Middle frontal gyrus (tissue), 1 donor: ENCODE data around the gene ASIP.
"Not testable (repeated sequence)": the region's sequence is repeated elsewhere in the genome, so short reads cannot be mapped to it uniquely, and the experiment has no call there.

Experiments used
- DNase-seq: peaks from one replicate; pipeline ENCODE4 v3.0.0-alpha.2; 2015; ENCODE audit warnings: low spot score; ENCODE audit errors: extremely low spot score

The ASIP gene

DNA sequence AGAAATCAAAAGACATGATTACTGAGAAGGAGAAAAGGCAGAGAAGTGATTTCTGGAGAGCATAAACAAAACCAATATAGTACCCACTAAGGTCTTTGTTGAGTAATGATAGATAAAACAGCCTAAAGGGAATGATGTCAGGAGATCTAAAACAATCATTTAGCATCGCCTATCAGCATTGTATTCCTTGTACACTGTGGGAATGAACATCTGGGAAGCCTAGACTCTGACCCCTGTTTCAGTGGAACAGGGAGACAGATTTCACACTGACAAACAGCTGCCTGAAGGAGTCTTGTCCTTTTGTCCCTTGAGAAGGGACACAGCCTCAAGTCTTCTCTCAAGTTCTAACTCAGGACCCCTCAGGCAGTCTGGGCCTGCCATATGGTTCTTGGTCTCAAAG lies 1.7 kb downstream of the ASIP start:
- DNase-seq: no peak

DNA sequence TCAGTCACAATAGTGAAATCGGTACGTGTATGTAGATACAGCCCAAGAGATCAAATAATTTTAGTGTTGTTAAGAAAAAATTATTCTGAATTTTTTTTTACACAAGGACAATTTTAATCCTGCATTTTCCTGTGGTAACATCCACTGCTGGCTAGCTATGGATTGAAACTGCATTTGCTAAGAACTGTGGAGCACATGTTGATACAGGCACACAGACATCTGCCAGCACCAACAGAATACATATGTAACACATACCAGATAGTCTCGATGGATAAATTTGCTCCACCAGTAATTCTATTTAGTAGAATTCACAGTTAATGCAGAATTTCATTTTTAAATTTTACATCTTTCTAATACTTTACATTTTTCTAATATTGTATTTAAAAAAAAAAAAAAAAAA lies 2.2 kb downstream of the ASIP start:
- DNase-seq: no peak

- DNase-seq: no peak
Measured at GRCh38 chr20:34246126-34246626, 5.0 kb downstream of the ASIP start.

DNA sequence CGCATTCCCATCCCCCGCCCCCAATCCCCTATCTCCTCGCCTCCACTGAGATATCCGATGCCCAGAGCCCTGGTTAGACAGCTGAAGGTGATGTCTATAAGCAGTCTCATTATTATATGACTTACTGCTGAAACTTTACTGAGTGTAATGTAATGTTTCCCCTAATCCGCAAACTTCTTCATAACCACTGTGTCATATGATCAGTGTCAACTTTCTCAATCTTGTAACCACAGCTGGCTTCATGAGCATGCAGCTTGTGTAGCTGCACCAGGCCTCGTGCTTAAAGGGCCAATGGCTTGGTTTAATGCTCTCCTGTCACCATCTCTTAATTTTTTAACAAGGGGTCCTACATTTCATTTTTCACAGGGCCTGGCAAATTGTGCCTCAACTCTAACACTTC lies 8.1 kb downstream of the ASIP start:
- DNase-seq: no peak

- no peak for DNase-seq
Measured at GRCh38 chr20:34250005-34250404, 8.8 kb downstream of the ASIP start.

DNA sequence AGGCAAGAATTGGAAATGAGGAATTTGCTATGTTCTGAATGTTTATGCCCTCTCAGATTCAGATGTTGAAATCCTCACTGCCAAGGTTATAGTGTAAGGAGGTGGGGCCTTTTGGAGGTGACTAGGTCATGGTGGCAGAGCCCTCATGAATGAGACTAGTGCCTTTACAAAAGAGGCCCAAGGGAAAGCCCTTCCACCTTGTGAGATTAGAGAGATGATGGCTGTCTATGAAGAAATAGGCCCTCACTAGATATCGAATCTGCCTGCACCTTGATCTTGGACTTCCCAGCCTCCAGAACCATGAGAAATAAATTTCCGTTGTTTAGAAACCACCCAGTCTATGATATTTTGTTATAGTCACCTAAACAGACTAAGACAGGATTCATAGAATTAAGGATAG lies 10.4 kb downstream of the ASIP start:
- DNase-seq: no peak

DNA sequence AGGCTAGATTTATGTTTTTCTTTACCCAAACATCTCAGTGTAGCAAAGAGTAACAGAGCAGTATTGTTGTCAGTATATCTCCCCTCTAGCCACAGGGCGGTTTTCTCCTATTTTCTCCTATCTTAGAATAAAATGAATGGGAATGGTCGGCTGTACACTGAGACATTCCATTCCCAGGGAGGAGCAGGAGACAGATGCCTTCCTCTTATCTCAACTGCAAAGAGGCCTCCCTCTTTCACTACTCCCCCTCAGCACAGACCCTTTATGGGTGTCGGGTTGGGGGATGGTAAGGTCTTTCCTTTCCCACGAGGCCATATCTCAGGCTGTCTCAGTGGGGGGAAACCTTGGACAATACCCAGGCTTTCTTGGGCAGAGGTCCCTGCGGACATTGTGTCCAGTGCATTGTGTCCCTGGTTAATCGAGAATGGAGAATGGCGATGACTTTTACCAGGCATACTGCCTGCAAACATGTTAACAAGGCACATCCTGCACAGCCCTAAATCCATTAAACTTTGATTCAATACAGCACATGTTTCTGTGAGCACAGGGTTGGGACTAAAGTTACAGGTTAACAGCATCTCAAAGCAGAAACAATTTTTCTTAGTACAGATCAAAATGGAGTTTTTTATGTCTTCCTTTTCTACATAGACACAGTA lies 11.3 kb downstream of the ASIP start:
- DNase-seq: not testable (repeated sequence)

DNA sequence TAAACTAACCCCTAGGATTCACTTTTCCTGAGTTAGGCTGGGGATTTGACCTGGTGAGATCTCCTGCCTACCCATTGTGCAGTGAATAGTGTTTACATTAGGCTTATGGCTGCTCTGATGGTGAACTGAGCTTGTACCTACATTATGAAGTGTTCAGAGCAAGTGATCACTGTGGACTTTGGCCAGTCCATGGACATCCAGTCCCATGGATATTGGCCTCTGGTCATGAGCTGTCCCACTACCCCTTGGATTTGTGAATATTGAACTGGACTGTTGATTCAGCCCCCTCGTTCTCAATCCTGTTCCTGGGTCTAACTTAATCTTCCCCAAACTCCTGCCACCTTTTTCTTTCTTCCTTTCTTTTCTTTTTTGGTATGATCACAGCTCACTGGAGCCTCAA lies 13.8 kb downstream of the ASIP start:
- DNase-seq: no peak

DNA sequence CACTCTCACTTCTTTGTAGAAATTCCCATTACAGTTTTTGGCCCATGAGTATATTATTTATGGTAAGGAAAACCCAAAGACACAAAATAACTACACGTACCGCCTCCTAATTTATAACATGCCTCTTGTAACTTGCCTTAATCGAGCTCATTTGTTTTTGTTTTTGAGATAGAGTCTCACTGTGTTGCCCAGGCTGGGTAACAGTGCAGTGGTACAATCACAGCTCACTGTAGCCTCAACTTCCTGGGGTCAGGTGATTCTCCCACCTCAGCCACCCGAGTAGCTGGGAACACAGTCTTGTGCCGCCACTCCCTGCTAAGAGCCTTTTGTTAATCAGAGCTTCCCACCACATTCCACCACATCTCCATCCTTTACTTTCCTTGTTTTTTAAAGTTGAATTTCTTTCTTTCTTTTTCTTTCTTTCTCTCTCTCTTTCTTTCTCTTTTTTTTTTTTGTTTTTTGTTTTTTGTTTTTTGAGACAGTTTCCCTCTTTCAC lies 15.5 kb downstream of the ASIP start:
- no peak for DNase-seq

- no peak for DNase-seq
Measured at GRCh38 chr20:34260208-34260942, 19.2 kb downstream of the ASIP start.

GRCh38 chr20:34262488-34263288 lies 21.5 kb downstream of the ASIP start:
- no peak for DNase-seq

- not testable (repeated sequence) for DNase-seq
Measured at GRCh38 chr20:34263468-34263867, 22.2 kb downstream of the ASIP start.

DNA sequence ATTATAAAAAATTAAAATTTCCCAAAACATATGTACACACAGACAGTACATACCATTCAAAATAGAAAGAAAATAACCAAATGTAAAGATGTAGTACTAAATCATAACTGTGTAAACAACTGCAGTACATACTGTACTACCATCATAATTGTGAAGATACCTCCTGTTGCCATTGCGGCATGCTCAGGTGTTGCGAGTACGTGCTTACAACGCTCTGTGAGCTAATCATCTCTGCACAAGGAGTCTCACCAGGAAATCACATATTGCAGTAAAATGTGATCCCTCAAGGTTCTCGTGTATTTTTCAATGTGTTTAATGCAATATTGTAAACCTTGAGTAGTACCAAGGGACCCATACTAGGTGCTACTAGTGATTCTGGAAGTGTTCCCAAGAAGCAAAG lies 22.9 kb downstream of the ASIP start:
- DNase-seq: no peak

- DNase-seq: no peak
Measured at GRCh38 chr20:34268145-34268544, 26.9 kb downstream of the ASIP start.

DNA sequence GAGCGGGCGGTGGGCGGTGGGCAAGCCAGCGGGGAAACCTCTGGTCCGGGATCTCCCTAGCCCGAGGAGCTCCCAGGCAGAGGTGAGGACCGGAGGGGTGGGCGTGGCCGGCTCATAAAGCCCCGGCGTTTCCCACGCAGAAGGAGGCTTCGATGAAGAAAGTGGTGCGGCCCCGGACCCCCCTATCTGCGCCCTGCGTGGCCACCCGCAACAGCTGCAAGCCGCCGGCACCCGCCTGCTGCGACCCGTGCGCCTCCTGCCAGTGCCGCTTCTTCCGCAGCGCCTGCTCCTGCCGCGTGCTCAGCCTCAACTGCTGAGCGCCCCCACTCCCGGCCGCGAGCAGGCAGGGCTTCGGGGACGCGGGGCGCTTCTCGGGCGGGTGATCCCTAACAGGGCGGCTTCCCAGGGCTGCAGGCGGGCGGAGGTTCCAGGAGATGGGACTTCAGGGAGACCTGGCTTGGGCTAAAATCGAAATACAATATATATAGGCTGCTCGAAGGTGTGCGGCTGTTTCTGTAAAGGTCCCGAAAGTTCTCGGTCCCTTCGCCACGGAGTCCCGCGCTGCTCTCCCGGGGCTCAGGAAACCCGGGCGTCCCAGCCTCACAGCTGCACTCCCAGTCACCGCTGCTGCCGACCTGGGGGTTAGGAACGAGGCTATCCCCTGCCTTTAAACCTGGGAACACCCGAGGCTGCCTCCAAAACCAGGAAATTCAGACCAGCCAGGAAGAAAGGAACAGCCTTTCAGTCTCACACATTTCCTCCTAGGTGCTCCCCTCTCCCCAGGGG lies 27.8 kb downstream of the ASIP start:
- no peak for DNase-seq

DNA sequence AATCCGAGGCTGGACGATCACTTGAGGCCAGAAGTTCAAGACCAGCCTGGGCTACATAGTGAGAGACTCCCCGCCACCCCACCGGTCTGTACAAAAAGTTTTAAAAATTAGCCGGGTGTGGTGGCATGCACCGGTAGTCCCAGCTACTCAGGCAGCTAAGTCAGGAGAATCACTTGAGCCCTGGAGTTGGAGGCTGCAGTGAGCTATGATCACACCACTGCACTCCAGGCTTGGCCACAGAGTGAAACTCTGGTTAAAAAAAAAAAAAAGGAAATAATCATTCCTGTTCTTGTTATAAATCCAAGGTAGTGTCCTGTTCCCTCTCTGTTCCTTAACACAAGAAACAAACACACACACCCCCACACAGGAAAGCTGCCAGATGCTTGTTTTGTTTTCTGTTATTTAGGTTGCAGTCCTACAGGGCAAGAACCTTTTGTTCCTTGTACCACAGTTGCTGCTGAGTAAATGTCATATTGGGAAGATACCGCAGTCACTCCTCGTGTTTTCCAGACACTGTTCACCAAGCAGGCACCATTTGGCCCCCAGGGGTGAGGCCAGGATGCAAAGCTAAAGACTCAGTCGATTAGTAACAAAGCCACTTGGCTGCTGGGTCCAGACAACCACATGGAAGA lies 28.9 kb downstream of the ASIP start:
- no peak for DNase-seq

DNA sequence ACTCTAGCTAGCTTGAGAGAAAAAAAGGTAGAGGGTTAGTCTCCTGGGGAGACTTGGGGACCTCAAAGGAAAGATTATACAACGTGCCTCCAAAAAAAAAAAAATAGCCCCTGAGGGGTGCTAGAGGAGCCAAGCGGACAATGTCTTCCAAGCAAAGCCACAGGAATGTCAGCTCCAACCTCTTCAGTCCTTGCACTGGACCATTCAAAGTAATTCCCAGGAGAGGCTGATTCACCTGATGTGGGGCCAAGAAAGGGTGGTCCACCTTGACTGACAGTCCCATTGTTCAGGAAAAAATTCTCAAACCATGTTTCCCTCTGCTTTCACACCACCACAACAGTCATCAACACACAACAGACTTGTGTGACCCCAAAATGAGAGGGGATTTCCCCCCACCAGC lies 30.7 kb downstream of the ASIP start:
- DNase-seq: no peak

DNA sequence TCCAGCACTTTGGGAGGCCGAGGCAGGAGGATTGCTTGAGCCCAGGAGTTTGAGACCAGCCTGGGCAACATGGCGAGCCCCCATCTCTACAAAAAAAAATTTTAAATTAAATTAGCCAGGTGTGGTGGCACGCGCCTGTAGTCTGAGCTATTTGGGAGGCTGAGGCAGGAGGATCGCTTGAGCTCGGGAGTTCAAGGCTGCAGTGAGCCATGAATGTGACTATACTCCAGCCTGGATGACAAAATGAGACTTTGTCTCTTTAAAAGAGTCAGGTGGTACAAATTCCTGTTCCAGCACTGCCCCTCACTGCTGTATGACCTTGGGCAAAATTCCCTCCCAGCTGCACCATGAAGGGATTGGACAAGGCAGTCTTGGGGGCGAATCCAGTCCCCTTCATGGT lies 33.5 kb downstream of the ASIP start:
- DNase-seq: no peak

GRCh38 chr20:34281177-34281576 lies 40.0 kb downstream of the ASIP start:
- DNase-seq: no peak

DNA sequence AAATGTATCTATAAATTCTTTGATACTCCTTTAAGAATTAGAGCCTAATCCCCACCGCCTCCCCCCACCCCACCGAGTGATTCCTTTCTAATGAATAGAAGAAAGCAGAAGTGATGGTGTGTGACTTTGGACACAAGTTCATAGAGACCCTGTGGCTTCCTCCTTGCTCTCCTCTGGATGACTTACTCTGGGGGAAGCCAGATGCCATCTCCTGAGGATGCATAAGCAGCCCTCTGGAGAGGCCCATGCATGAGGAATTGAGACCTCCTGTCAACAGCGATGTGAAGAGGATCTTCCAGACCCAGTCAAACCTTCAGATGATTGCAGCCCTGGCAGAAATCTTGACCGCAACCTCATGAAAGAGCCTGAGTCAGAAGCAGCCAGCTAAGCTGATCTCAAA lies 40.8 kb downstream of the ASIP start:
- no peak for DNase-seq

DNA sequence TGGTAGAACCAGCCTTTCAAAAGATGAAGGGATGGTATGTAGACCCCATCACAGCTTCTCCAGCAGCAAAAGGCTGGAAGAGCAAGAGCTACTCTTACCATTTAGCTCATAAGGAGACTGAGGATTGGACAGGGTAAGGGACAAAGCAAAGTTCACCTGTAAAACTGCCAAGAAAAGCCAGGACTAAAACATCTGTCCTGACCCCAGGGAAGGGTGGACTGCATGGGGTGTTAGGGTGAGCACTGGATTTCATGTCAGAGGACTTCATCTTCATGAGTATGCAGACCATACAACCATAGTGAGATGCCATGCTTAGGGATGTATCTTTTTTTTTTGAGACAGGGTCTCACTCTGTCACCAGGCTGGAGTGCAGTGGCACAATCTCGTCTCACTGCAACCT lies 42.6 kb downstream of the ASIP start:
- no peak for DNase-seq
